LNCaP clone FGC (cell line): ENCODE results near the gene SMYD1.
A peak's percentile ranks its signal among the peaks of the same experiment; 100 is the strongest.

Experiments used
- DNase-seq: peaks from one replicate; pipeline ENCODE4 v3.0.0-alpha.2; 2011; ENCODE audit warnings: low read depth
- H3K4me3 ChIP-seq: 2 replicates; pipeline ENCODE4 v1.5.1; 2011; ENCODE audit warnings: mild to moderate bottlenecking, low read depth, low read length, control low read depth
- TF ChIP-seq, protein P1 (sequence below): IDR thresholded peaks from 2 replicates; pipeline ENCODE4 v1.5.1; 2012; ENCODE audit warnings: mild to moderate bottlenecking; ENCODE audit not compliant: control insufficient read depth, insufficient read depth; ENCODE audit errors: extremely low read depth

SMYD1 gene

DNA sequence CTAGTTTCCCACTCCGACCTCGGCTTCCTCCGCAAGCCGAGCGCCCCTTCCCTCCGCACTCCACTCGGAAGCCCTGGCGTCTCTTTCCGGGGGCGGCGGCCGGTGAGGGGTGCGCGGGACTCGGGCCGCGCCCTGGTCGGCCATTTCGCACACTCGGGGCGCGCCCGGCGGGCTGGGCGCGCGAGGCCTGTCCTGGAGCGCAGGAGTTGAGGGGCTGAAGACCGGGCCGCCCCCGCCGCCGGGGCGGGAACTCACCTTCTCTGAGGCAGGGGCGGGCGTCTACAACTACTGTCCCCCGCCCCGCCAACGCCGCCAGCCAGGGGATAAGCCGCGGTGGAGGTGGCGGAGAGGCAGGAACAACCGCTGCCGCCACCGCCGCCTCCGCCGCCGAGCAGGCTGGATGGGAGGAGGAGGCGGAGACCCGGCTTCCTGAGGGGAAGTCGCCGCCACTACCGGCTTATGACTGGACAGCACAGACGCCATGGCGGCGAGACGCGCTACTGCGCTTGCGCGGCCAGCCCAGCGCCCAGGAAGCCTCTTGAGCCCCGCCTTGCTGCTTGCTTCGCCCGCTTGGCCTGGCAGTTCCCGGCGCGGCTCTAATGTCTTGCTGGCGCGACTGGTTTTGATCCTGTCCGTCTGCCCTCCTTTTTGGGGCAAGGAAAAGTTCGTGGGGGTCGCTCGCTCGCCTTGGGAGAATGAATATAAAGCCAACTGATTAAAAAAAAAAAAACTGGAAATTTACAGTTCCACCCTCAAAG lies 12.1 kb upstream of the SMYD1 start, which contains the start of gene KRCC1:
KRCC1 (minus strand) TSS at position 413 of the 758 bp plus-strand sequence. CDS start 27,220 bp downstream, outside the sequence.
- DNase-seq, result peak; percentile 88
- H3K4me3 ChIP-seq, result peak within 1 kb of the TSS; percentile 86
- TF ChIP-seq, protein P1, sequence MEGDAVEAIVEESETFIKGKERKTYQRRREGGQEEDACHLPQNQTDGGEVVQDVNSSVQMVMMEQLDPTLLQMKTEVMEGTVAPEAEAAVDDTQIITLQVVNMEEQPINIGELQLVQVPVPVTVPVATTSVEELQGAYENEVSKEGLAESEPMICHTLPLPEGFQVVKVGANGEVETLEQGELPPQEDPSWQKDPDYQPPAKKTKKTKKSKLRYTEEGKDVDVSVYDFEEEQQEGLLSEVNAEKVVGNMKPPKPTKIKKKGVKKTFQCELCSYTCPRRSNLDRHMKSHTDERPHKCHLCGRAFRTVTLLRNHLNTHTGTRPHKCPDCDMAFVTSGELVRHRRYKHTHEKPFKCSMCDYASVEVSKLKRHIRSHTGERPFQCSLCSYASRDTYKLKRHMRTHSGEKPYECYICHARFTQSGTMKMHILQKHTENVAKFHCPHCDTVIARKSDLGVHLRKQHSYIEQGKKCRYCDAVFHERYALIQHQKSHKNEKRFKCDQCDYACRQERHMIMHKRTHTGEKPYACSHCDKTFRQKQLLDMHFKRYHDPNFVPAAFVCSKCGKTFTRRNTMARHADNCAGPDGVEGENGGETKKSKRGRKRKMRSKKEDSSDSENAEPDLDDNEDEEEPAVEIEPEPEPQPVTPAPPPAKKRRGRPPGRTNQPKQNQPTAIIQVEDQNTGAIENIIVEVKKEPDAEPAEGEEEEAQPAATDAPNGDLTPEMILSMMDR, result no peak

DNA sequence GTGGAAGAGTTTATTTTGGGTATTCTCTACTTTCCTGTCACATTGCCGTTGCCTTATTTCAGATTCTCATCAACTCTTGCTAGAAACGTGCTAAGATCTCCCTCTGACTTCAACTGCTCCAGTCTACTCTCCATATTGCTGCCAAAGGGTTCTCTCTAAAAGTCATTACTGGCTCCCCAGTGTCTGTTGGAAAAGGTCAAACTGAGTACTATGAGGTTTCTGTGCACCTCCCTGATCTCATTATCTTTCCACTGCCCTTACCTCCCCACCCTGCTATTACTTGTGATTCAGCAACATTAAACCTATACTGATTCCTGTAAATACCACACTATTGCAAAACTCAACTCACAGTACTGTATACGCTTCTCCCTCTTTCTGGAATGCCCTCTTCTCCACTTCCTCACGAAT lies 10.2 kb upstream of the SMYD1 start:
- H3K4me3 ChIP-seq, result no peak overlapping the region
- no peak for DNase-seq
- TF ChIP-seq, protein P1, result no peak

DNA sequence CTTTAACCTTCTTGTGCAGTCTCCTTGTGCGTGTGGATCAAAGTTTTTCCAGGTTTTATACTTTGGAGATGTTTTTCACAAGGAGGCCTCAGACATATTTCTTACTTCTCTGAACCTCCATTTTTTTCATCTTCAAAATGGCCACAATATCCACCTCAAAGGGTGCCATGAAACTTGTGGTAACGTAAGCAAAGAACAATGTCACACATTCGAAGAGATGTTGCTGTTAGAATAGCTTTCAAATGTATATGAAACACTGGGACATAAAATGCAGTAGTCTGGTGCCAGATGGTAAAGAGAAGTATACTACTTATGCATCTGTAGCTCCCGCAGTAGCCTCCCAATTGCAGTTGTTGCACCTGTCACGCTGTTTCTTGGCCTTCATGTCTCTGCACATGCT lies 9.4 kb upstream of the SMYD1 start:
- DNase-seq, result no peak
- H3K4me3 ChIP-seq, result no peak overlapping the region
- TF ChIP-seq, protein P1, result no peak

DNA sequence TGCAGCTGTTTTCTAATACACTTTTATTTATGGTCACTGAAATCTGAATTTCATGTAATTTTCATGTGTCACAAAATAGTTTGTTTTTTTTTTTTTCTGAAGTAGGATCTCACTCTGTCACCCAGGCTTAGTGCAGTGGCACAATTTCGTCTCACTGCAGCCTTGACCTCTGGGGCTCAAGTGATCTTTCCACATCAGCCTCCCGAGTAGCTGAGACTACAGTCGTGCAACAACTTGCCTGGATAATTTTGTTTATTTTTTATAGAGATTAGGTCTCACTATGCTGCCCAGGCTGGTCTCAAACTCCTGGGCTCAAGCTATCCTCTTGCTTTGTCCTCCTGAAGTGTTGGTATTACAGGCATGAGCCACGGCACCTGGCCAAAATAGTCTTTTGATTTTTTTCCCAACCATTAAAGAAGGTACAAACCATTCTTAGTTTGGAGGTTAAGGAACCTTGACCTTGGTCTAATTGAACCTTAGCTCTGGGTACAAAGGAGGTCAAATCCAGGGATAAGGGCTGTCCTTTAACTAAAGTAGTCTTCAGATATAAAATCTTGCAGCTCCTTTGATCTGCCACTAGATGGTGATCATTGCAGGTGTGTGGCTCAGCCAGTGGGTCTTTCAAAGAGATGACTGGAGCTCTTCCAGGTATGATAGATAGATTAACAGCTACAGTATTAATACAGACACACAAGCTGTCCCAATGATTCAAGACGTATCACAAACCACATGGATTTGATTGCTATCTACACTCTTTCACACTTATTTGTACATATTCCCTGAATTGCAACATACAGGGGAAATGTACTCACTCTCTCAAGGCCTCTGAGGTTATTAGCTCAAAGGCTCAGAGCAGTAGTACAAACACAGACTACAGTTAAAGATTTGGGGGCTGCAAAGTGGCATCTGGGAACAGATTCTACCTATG lies 7.4 kb upstream of the SMYD1 start:
- TF ChIP-seq, protein P1, result peak; percentile 71
- DNase-seq, result peak; percentile 10
- H3K4me3 ChIP-seq, result no peak overlapping the region

DNA sequence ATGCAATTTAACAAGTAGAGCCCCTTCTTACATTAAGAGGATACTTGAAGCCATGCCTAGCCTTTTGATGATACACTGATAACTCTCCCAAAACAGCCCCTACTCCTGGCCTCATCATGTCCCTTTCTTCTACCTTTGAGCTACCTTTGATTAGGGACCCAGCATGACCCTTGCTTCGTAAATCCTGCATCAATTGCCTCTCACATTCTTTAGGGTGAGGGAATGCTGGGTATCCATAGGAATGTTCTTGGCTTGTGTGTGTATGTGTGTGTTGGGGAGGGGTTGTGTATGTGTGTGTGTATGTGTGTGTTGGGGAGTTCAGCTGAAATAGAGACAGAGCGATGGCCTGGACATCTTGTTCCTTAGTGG lies 6.7 kb upstream of the SMYD1 start:
- no peak overlapping the region for H3K4me3 ChIP-seq
- TF ChIP-seq, protein P1, result no peak
- no peak for DNase-seq

DNA sequence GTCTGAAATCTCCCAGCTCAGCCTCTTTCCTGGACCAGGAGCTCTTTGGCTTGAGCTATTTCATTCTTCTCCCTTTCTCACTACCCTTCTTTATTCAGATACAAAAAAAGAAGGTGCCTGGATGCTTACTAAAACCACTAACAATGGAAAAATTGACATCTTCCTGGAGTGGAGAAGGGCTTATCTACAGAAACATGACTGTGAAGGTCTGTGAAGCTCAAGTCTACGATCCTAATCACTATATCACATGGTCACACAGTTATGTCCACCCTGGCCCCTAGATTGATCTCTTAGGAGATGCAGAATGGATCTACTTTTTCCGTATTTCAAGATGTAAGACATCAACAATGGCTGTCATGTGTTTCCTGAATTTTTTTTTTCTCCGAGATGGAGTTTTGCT lies 6.3 kb upstream of the SMYD1 start:
- TF ChIP-seq, protein P1, result no peak
- H3K4me3 ChIP-seq, result no peak overlapping the region
- DNase-seq, result no peak
